GM21526 (cell line): ENCODE data around the gene EYA3.

Experiments
- ATAC-seq: cut with Tn5 transposase; IDR thresholded peaks from one replicate; pipeline ENCODE4 v1.9.1; 2021; ENCODE audit warnings: moderate library complexity; ENCODE audit not compliant: unreplicated experiment, low FRiP score

EYA3 gene

GRCh38 chr1:27973771-27974416 is 114.5 kb downstream of the EYA3 start:
- no peak for ATAC-seq

- no peak for ATAC-seq
Observed at GRCh38 chr1:27972141-27972540, 116.3 kb downstream of the EYA3 start.

- no peak for ATAC-seq
Observed at GRCh38 chr1:27971674-27972073, 116.7 kb downstream of the EYA3 start.

GRCh38 chr1:27970401-27970800 is 118.0 kb downstream of the EYA3 start:
- no peak for ATAC-seq

GRCh38 chr1:27968692-27969091 is 119.7 kb downstream of the EYA3 start:
- no peak for ATAC-seq

- ATAC-seq = no peak
Observed at GRCh38 chr1:27967884-27968466, 120.4 kb downstream of the EYA3 start.

GRCh38 chr1:27967106-27967883 is 121.1 kb downstream of the EYA3 start:
- no peak for ATAC-seq

- no peak for ATAC-seq
Observed at GRCh38 chr1:27966402-27967105, 121.9 kb downstream of the EYA3 start.

GRCh38 chr1:27963393-27963792 is 125.0 kb downstream of the EYA3 start:
- no peak for ATAC-seq

GRCh38 chr1:27961646-27962221 is 126.7 kb downstream of the EYA3 start:
- no peak for ATAC-seq

- ATAC-seq = no peak
Observed at GRCh38 chr1:27960762-27961645, 127.4 kb downstream of the EYA3 start.

- peak; percentile 68 for ATAC-seq
Observed at GRCh38 chr1:27959792-27960603, 128.4 kb downstream of the EYA3 start, which contains the start of gene XKR8. XKR8 (plus strand) TSS chr1:27959973; CDS start chr1:27960070, 97 bp downstream.

GRCh38 chr1:27958513-27958912 is 129.9 kb downstream of the EYA3 start:
- no peak for ATAC-seq

- no peak for ATAC-seq
Observed at GRCh38 chr1:27957655-27958054, 130.8 kb downstream of the EYA3 start.

- ATAC-seq = no peak
Observed at GRCh38 chr1:27956761-27957160, 131.6 kb downstream of the EYA3 start.

- ATAC-seq = no peak
Observed at GRCh38 chr1:27955076-27955475, 133.3 kb downstream of the EYA3 start.

GRCh38 chr1:27954186-27954585 is 134.2 kb downstream of the EYA3 start:
- no peak for ATAC-seq

- no peak for ATAC-seq
Observed at GRCh38 chr1:27952147-27952546, 136.3 kb downstream of the EYA3 start.

- no peak for ATAC-seq
Observed at GRCh38 chr1:27951396-27951795, 137.0 kb downstream of the EYA3 start.
